Erythroblast (primary cell): ENCODE measurements around the gene MCF2L.

Experiments
- GATA1 ChIP-seq: IDR thresholded peaks from 2 replicates; pipeline ENCODE4 v1.6.1; 2011; ENCODE audit warnings: low read depth, mild to moderate bottlenecking, control low read depth, low read length, moderate library complexity
- POLR2A ChIP-seq: IDR thresholded peaks from 2 replicates; pipeline ENCODE4 v1.6.1; 2011; ENCODE audit warnings: mild to moderate bottlenecking, low read length

DNA sequence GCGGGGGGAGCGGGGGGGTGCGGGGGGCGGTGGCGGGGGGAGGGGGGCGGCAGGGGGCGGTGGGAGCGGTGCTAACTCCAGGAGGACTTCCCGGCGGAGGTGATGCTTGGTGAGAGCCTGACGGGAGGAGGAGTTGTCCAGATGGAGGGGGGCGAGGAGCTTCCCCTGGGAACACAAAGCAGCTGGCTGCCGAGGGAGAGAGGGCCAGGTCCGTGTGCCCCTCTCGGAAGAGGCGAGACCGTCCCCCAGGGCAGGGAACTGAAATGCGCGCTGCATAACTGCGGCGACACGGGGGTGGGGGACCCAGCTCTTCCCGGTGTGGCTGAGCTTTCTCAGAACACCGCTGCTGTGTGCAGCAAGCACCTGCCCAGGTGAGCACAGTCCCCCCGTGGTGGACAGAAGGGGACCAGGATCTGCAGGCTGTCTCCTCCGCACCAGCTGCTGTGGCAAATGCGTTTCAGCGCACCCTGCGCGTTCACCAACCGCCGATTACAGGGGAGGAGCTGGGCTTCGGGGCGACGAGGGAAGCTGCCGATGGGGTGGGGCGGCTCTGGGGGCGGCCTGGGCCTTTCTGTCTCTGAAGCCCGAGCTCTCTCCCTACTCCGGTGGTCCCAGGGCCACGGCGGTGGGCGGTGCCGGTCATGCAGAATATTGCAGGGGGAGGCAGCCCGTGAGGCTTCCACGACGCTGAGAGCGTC is 81.9 kb downstream of the MCF2L start:
- TF ChIP-seq POLR2A (no peak), GATA1 (no peak)
